GM12878 (cell line): ENCODE data around the gene CTNNA3. TPM values are rescaled to one million over a fixed set of nuclear protein-coding genes. Genes with fewer than 3 reads are reported as not detected.

Experiments
- ATAC-seq: fragments of 200-7000 bp; cut with Tn5 transposase; 3 replicates; pipeline ENCODE4 v1.9.1; 2020; ENCODE audit warnings: mild to moderate bottlenecking, moderate library complexity
- BruUV-seq: library from RNA; stranded (reverse); fragments of 400-500 nt; replicated peaks from 2 replicates; lab custom pipeline; 2021; lab: Mats Ljungman, UMichigan
- CTCF ChIA-PET: fragments of 300-600 bp; sonication (Branson Sonifier 250); formaldehyde crosslinking; extraction: SDS; loops from one replicate; lab custom pipeline; 2021; ENCODE audit warnings: inconsistent platforms; lab: Yijun Ruan, JAX
- POLR2A ChIA-PET: fragments of 350-600 bp; formaldehyde crosslinking; extraction: SDS; loops from one replicate; lab custom pipeline; 2021; ENCODE audit warnings: inconsistent platforms; lab: Charles Lee
- RAD21 ChIA-PET: fragments of 300-600 bp; sonication (Branson Sonifier 250); formaldehyde crosslinking; loops from one replicate; lab custom pipeline; 2023; ENCODE audit warnings: antibody characterized with exemption; ENCODE audit not compliant: unreplicated experiment; lab: Charles Lee
- SMC1A ChIA-PET: fragments of 300-600 bp; sonication (Branson Sonifier 250); formaldehyde crosslinking; loops from one replicate; lab custom pipeline; 2023; ENCODE audit not compliant: unreplicated experiment, uncharacterized antibody; lab: Charles Lee
- DNase-seq: peaks from one replicate; pipeline ENCODE4 v3.0.0-alpha.2; 2011; ENCODE audit warnings: low read depth, low spot score
- FAIRE-seq: peaks from 3 replicates; lab custom pipeline; 2011; peaks lifted over from hg19 to GRCh38; lab: Jason Lieb, UNC
- H2AFZ ChIP-seq: 2 replicates; pipeline ENCODE4 v1.6.0; 2011; ENCODE audit warnings: low read depth, low read length, control low read depth; ENCODE audit not compliant: control insufficient read depth
- H3K27ac ChIP-seq: 2 replicates; pipeline ENCODE4 v1.5.1; 2011; ENCODE audit warnings: control low read depth; ENCODE audit not compliant: control insufficient read depth, insufficient read depth
- H3K27me3 ChIP-seq, 2 experiments: replicated peaks in 1 of 2; 2 replicates each; pipeline versions ENCODE4 v1.6.0 to v1.6.1; 2011; ENCODE audit warnings: low read length in 1 of 2; ENCODE audit not compliant: control insufficient read depth in 2 of 2, insufficient read depth in 2 of 2
- H3K36me3 ChIP-seq, 2 experiments: 2 replicates each; pipeline ENCODE4 v1.5.1; 2011; ENCODE audit warnings: low read length in 1 of 2; ENCODE audit not compliant: control insufficient read depth in 2 of 2, insufficient read depth in 2 of 2
- H3K4me1 ChIP-seq: 2 replicates; pipeline ENCODE4 v1.6.1; 2011; ENCODE audit warnings: mild to moderate bottlenecking, low read length, moderate library complexity, mixed read lengths; ENCODE audit not compliant: control insufficient read depth, insufficient read depth
- H3K4me2 ChIP-seq: 2 replicates; pipeline ENCODE4 v1.6.0; 2011; ENCODE audit warnings: control low read depth; ENCODE audit not compliant: control insufficient read depth, insufficient read depth
- H3K4me3 ChIP-seq: fragments of 200-600 bp; sonication (generic); 2 replicates; pipeline ENCODE4 v1.5.1; 2016
- H3K79me2 ChIP-seq: 2 replicates; pipeline ENCODE4 v1.6.0; 2011; ENCODE audit warnings: low read length; ENCODE audit not compliant: control insufficient read depth, insufficient read depth
- H3K9ac ChIP-seq: 2 replicates; pipeline ENCODE4 v1.8.0; 2011; ENCODE audit warnings: low read length, control low read depth, mixed read lengths; ENCODE audit not compliant: control insufficient read depth, insufficient read depth
- H3K9me3 ChIP-seq: replicated peaks from 3 replicates; pipeline ENCODE4 v1.5.1; 2011; ENCODE audit warnings: mild to moderate bottlenecking, low read length; ENCODE audit not compliant: control insufficient read depth, insufficient read depth
- H4K20me1 ChIP-seq: 2 replicates; pipeline ENCODE4 v1.6.0; 2011; ENCODE audit not compliant: control insufficient read depth, insufficient read depth
- BHLHE40 ChIP-seq, 2 experiments: fragments of 450-650 bp in 1 of 2; IDR thresholded peaks; 2 replicates each; pipeline ENCODE4 v1.6.1; 2011 to 2017; ENCODE audit warnings: low read depth in 2 of 2, borderline replicate concordance in 1 of 2, improper control_type of control experiment in 1 of 2, low read length in 1 of 2, mild to moderate bottlenecking in 1 of 2
- BRCA1 ChIP-seq: IDR thresholded peaks from 2 replicates; pipeline ENCODE4 v1.6.1; 2011; ENCODE audit warnings: low read depth, low read length, improper control_type of control experiment
- CEBPZ ChIP-seq: fragments of 150-350 bp; IDR thresholded peaks from 2 replicates; pipeline ENCODE4 v1.6.1; 2016; ENCODE audit warnings: low read depth, low read length
- ESRRA ChIP-seq: IDR thresholded peaks from 2 replicates; pipeline ENCODE4 v1.6.1; 2012; ENCODE audit warnings: mild to moderate bottlenecking, low read length, improper control_type of control experiment
- FOXM1 ChIP-seq: IDR thresholded peaks from 2 replicates; pipeline ENCODE4 v1.6.1; 2012; ENCODE audit warnings: low read depth, mild to moderate bottlenecking, inconsistent platforms, low read length, moderate library complexity
- PKNOX1 ChIP-seq: fragments of 450-650 bp; IDR thresholded peaks from 2 replicates; pipeline ENCODE4 v1.6.1; 2016; ENCODE audit warnings: mild to moderate bottlenecking
- SMARCA5 ChIP-seq: fragments of 450-650 bp; IDR thresholded peaks from 2 replicates; pipeline ENCODE4 v1.6.1; 2017; ENCODE audit warnings: mild to moderate bottlenecking
- SREBF2 ChIP-seq: IDR thresholded peaks from 2 replicates; pipeline ENCODE4 v1.6.1; 2012; ENCODE audit warnings: mild to moderate bottlenecking, low read length
- SRF ChIP-seq, 2 experiments: IDR thresholded peaks; 2 replicates each; pipeline ENCODE4 v1.6.1; 2011; ENCODE audit warnings: low read depth in 2 of 2, low read length in 2 of 2, mild to moderate bottlenecking in 1 of 2, moderate library complexity in 1 of 2
- TCF12 ChIP-seq: IDR thresholded peaks from 2 replicates; pipeline ENCODE4 v1.6.1; 2011; ENCODE audit warnings: low read depth, mild to moderate bottlenecking, low read length
- WRNIP1 ChIP-seq: IDR thresholded peaks from 2 replicates; pipeline ENCODE4 v1.6.1; 2011; ENCODE audit warnings: low read depth, low read length, improper control_type of control experiment, borderline replicate concordance
- YBX1 ChIP-seq: fragments of 450-650 bp; IDR thresholded peaks from 2 replicates; pipeline ENCODE4 v1.6.1; 2016; ENCODE audit warnings: antibody characterized with exemption
- YY1 ChIP-seq: IDR thresholded peaks from 2 replicates; pipeline ENCODE4 v1.6.1; 2011; ENCODE audit warnings: low read depth, mild to moderate bottlenecking, low read length
- ZNF622 ChIP-seq: fragments of 450-650 bp; IDR thresholded peaks from 2 replicates; pipeline ENCODE4 v1.6.1; 2017; ENCODE audit warnings: mild to moderate bottlenecking, inconsistent platforms
- WGBS: methylation state at CpG from one replicate; pipeline ENCODE4 v1.1.6; 2016; ENCODE audit warnings: low lambda C conversion rate; ENCODE audit not compliant: insufficient replicate concordance, insufficient coverage; ENCODE audit errors: missing lambda C conversion rate; 5-methylcytosine and 5-hydroxymethylcytosine counted together
- in situ Hi-C: fragments of 300-500 bp; cut with MboI; formaldehyde crosslinking; loops from 9 replicates; pipeline ENCODE4 v1.14.3; 2018; ENCODE audit warnings: mixed read lengths
- intact Hi-C: fragments of 100-400 bp; cut with micrococcal nuclease; formaldehyde crosslinking; loops from one replicate; pipeline ENCODE4 v1.14.2; 2022; ENCODE audit not compliant: unreplicated experiment
- polyA plus RNA-seq, 11 experiments: library from polyadenylated mRNA; depleted of rRNA in 4 of 11; unstranded in 6 of 11; stranded (reverse) in 5 of 11; fragments of >200 nt; fragmentation: Nextera tagmentation in 4 of 11; fragmentation: Illumina TruSeq in 1 of 11; extraction: Ambion mirVana in 4 of 11; extraction: Trizol in 1 of 11; gene quantifications; 1 replicate in 1 of 11; 2 replicates in 10 of 11; pipeline versions ENCODE4 v1.2.1 to v1.2.3, GENCODE V29; 2011 to 2016; ENCODE audit warnings: inconsistent platforms in 2 of 11, missing spikeins in 2 of 11, low read depth in 1 of 11
- total RNA-seq, 4 experiments: library from RNA; depleted of rRNA in 3 of 4; stranded (reverse); fragments of >200 nt in 3 of 4; fragmentation: Illumina TruSeq in 1 of 4; extraction: Trizol in 1 of 4; gene quantifications; 2 replicates each; pipeline versions ENCODE4 v1.2.1 to v1.2.3, GENCODE V29; 2013 to 2021
- TF ChIP-seq, protein P1 (sequence below): IDR thresholded peaks from 2 replicates; pipeline ENCODE4 v1.6.1; 2011; ENCODE audit warnings: low read depth, mild to moderate bottlenecking, low read length, moderate library complexity, borderline replicate concordance; ENCODE audit errors: extremely low read depth
- TF ChIP-seq, protein P2 (sequence below): fragments of 450-650 bp; IDR thresholded peaks from 2 replicates; pipeline ENCODE4 v1.6.1; 2016; ENCODE audit warnings: mild to moderate bottlenecking, moderate library complexity, borderline replicate concordance

The CTNNA3 gene
- total and polyA plus RNA-seq, 10 of the 15 experiments (the other 5 are each of a cell fraction or from before 2014, with no cell fraction given) = under 0.01 to 4.5 (median 0.22) TPM; not detected in 2

- TF ChIP-seq CEBPZ (no peak), FOXM1 (no peak), SREBF2 (no peak), YBX1 (no peak), BHLHE40 (IDR thresholded peaks at IDR 0.05; ENCODE audit: borderline replicate concordance in 1 of 2, low read depth in 2 of 2, low read length in 1 of 2) (no peak), SRF (IDR thresholded peaks at IDR 0.05; ENCODE audit: low read depth in 2 of 2, low read length in 2 of 2) (no peak), SMARCA5 (no peak)
These were observed 853.6 kb downstream of the CTNNA3 start (continued) for GRCh38 chr10:66842371-66842770.

- Histone ChIP-seq H3K36me3 (no peaks in the 10 kb centered on the region), H3K4me2 (no peak overlapping the region), H3K79me2 (no peaks in the 10 kb centered on the region), H3K27ac (no peak overlapping the region), H3K9ac (no peak overlapping the region), H3K27me3 (no peaks in the 10 kb centered on the region), H3K4me1 (no peaks in the 10 kb centered on the region), H4K20me1 (no peaks in the 10 kb centered on the region), H2AFZ (no peak overlapping the region), H3K4me3 (no peak overlapping the region), H3K9me3 (no peaks in the 10 kb centered on the region)
- RAD21 ChIA-PET = no interaction called here
- CTCF ChIA-PET = interaction anchor here (0.7 kb wide), 1 partner anchor 22 kb away, joined by 3 read pairs; no protein-coding TSS in a partner anchor
- 12% methylated on average over 3 of the region's 3 CpGs for WGBS
- DNase-seq (no peak), FAIRE-seq (no peak), ATAC-seq (no peak)
- intact Hi-C loops (no loop called here), in situ Hi-C loops (no loop called here)
- no TSS peak for BruUV-seq
- SMC1A ChIA-PET = interaction anchor here (1.9 to 2.8 kb wide), 2 partner anchors 8 to 10 kb away, joined by 6 read pairs; no protein-coding TSS in a partner anchor
- POLR2A ChIA-PET = interaction anchor here (0.5 kb wide), 1 partner anchor 1103 kb away, joined by 3 read pairs; no protein-coding TSS in a partner anchor
- TF ChIP-seq ZNF622 (no peak), WRNIP1 (no peak), BRCA1 (no peak), PKNOX1 (no peak), TCF12 (no peak), YY1 (no peak), ESRRA (no peak)
- TF ChIP-seq, protein P1, sequence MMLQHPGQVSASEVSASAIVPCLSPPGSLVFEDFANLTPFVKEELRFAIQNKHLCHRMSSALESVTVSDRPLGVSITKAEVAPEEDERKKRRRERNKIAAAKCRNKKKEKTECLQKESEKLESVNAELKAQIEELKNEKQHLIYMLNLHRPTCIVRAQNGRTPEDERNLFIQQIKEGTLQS = no peak
- TF ChIP-seq, protein P2, sequence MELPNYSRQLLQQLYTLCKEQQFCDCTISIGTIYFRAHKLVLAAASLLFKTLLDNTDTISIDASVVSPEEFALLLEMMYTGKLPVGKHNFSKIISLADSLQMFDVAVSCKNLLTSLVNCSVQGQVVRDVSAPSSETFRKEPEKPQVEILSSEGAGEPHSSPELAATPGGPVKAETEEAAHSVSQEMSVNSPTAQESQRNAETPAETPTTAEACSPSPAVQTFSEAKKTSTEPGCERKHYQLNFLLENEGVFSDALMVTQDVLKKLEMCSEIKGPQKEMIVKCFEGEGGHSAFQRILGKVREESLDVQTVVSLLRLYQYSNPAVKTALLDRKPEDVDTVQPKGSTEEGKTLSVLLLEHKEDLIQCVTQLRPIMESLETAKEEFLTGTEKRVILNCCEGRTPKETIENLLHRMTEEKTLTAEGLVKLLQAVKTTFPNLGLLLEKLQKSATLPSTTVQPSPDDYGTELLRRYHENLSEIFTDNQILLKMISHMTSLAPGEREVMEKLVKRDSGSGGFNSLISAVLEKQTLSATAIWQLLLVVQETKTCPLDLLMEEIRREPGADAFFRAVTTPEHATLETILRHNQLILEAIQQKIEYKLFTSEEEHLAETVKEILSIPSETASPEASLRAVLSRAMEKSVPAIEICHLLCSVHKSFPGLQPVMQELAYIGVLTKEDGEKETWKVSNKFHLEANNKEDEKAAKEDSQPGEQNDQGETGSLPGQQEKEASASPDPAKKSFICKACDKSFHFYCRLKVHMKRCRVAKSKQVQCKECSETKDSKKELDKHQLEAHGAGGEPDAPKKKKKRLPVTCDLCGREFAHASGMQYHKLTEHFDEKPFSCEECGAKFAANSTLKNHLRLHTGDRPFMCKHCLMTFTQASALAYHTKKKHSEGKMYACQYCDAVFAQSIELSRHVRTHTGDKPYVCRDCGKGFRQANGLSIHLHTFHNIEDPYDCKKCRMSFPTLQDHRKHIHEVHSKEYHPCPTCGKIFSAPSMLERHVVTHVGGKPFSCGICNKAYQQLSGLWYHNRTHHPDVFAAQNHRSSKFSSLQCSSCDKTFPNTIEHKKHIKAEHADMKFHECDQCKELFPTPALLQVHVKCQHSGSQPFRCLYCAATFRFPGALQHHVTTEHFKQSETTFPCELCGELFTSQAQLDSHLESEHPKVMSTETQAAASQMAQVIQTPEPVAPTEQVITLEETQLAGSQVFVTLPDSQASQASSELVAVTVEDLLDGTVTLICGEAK = no peak
These were observed 857.3 kb downstream of the CTNNA3 start for GRCh38 chr10:66838656-66839055.
